Astrocyte (in vitro differentiated cells and primary cell): ENCODE measurements around the gene MAPRE2. TPM values are rescaled to one million over a fixed set of nuclear protein-coding genes. Genes with fewer than 3 reads are reported as not detected.
A peak's percentile ranks its signal among the peaks of the same experiment; 100 is the strongest.

Source experiments
- DNase-seq: peaks from one replicate; pipeline ENCODE4 v3.0.0-alpha.2; 2010; ENCODE audit warnings: low read depth
- FAIRE-seq: peaks from 2 replicates; lab custom pipeline; 2011; peaks lifted over from hg19 to GRCh38; lab: Jason Lieb, UNC
- H2AFZ ChIP-seq: 2 replicates; pipeline ENCODE4 v1.6.0; 2012; ENCODE audit warnings: low read depth, low read length, inconsistent platforms
- H3K27ac ChIP-seq: 2 replicates; pipeline ENCODE4 v1.5.1; 2011; ENCODE audit warnings: low read depth, low read length, inconsistent platforms
- H3K27me3 ChIP-seq: 2 replicates; pipeline ENCODE4 v1.6.0; 2011; ENCODE audit warnings: low read length, inconsistent platforms; ENCODE audit not compliant: insufficient read depth
- H3K36me3 ChIP-seq: 2 replicates; pipeline ENCODE4 v1.5.1; 2011; ENCODE audit warnings: low read length, inconsistent platforms; ENCODE audit not compliant: insufficient read depth
- H3K4me1 ChIP-seq: 2 replicates; pipeline ENCODE4 v1.5.1; 2011; ENCODE audit warnings: low read length, inconsistent platforms; ENCODE audit not compliant: insufficient read depth
- H3K4me2 ChIP-seq: 2 replicates; pipeline ENCODE4 v1.6.0; 2012; ENCODE audit warnings: low read length, inconsistent platforms
- H3K4me3 ChIP-seq: 2 replicates; pipeline ENCODE4 v1.5.1; 2011; ENCODE audit warnings: low read depth, mild to moderate bottlenecking, low read length, inconsistent platforms; ENCODE audit not compliant: insufficient read depth
- H3K79me2 ChIP-seq: 2 replicates; pipeline ENCODE4 v1.6.0; 2012; ENCODE audit warnings: mild to moderate bottlenecking, low read length, inconsistent platforms; ENCODE audit not compliant: insufficient read depth
- H3K9ac ChIP-seq: 2 replicates; pipeline ENCODE4 v1.6.0; 2012; ENCODE audit warnings: mild to moderate bottlenecking, low read length, inconsistent platforms
- H3K9me3 ChIP-seq: 2 replicates; pipeline ENCODE4 v1.5.1; 2012; ENCODE audit warnings: low read depth, mild to moderate bottlenecking, low read length, inconsistent platforms; ENCODE audit not compliant: insufficient read depth
- H4K20me1 ChIP-seq: 2 replicates; pipeline ENCODE4 v1.6.0; 2012; ENCODE audit warnings: low read length, inconsistent platforms; ENCODE audit not compliant: insufficient read depth
- H3K27ac Mint-ChIP-seq: one replicate; pipeline ENCODE4 v1.8.0; 2021; ENCODE audit warnings: mild to moderate bottlenecking, mixed read lengths; ENCODE audit not compliant: unreplicated experiment
- H3K27me3 Mint-ChIP-seq: one replicate; pipeline ENCODE4 v1.8.0; 2021; ENCODE audit warnings: low read depth, mixed read lengths; ENCODE audit not compliant: unreplicated experiment
- H3K36me3 Mint-ChIP-seq: one replicate; pipeline ENCODE4 v1.8.0; 2021; ENCODE audit warnings: low read depth, mixed read lengths; ENCODE audit not compliant: unreplicated experiment
- H3K4me1 Mint-ChIP-seq: one replicate; pipeline ENCODE4 v1.8.0; 2021; ENCODE audit warnings: low read depth, mixed read lengths; ENCODE audit not compliant: unreplicated experiment
- H3K4me3 Mint-ChIP-seq: one replicate; pipeline ENCODE4 v1.8.0; 2021; ENCODE audit warnings: mild to moderate bottlenecking, moderate library complexity, mixed read lengths; ENCODE audit not compliant: unreplicated experiment
- H3K9me3 Mint-ChIP-seq: one replicate; pipeline ENCODE4 v1.8.0; 2021; ENCODE audit warnings: mild to moderate bottlenecking, mixed read lengths; ENCODE audit not compliant: unreplicated experiment
- CTCF ChIP-seq: IDR thresholded peaks from 2 replicates; pipeline ENCODE4 v1.5.1; 2011; ENCODE audit warnings: low read depth, mild to moderate bottlenecking, inconsistent platforms, low read length, moderate library complexity; ENCODE audit not compliant: insufficient read depth
- EZH2 ChIP-seq: IDR thresholded peaks from 2 replicates; pipeline ENCODE4 v1.6.1; 2012; ENCODE audit warnings: mild to moderate bottlenecking, low read length, inconsistent platforms; ENCODE audit not compliant: insufficient read depth
- total RNA-seq: library from RNA; stranded (reverse); gene quantifications from 2 replicates; pipeline ENCODE4 v1.2.1, GENCODE V29; 2021

MAPRE2 gene
- total RNA-seq, 1 donor from 2014 or later, result 33.8 TPM

- peaks cover 23% of the 10 kb centered on the region for H3K4me1 Mint-ChIP-seq
- Histone ChIP-seq H3K27me3 (no peaks in the 10 kb centered on the region), H3K79me2 (no peaks in the 10 kb centered on the region), H3K4me3 (no peak overlapping the region), H3K36me3 (no peaks in the 10 kb centered on the region), H4K20me1 (no peaks in the 10 kb centered on the region), H3K27ac (no peak overlapping the region), H3K4me2 (peak overlapping the region; percentile 24), H3K9ac (no peak overlapping the region), H3K9me3 (no peaks in the 10 kb centered on the region), H2AFZ (peak overlapping the region; percentile 48), H3K4me1 (peaks cover 11% of the 10 kb centered on the region)
- peaks cover 3% of the 10 kb centered on the region for H3K36me3 Mint-ChIP-seq
- no peaks in the 10 kb centered on the region for H3K9me3 Mint-ChIP-seq
- no peak overlapping the region for H3K4me3 Mint-ChIP-seq
- DNase-seq (no peak), FAIRE-seq (no peak)
- H3K27me3 Mint-ChIP-seq, result no peaks in the 10 kb centered on the region
- H3K27ac Mint-ChIP-seq, result peak overlapping the region; percentile 77
- TF ChIP-seq EZH2, result no peak
- TF ChIP-seq CTCF, result no peak
Measured at GRCh38 chr18:35030277-35030989, 10.8 kb upstream of the MAPRE2 start.

GRCh38 chr18:35032113-35032512 is 9.1 kb upstream of the MAPRE2 start:
- Histone ChIP-seq H3K27ac (no peak overlapping the region), H3K36me3 (no peaks in the 10 kb centered on the region), H3K4me2 (no peak overlapping the region), H3K4me3 (no peak overlapping the region), H2AFZ (no peak overlapping the region), H4K20me1 (no peaks in the 10 kb centered on the region), H3K9ac (no peak overlapping the region), H3K27me3 (no peaks in the 10 kb centered on the region), H3K9me3 (no peaks in the 10 kb centered on the region), H3K4me1 (peaks cover 11% of the 10 kb centered on the region), H3K79me2 (no peaks in the 10 kb centered on the region)
- Mint-ChIP-seq H3K4me3 (no peak overlapping the region), H3K9me3 (no peaks in the 10 kb centered on the region), H3K4me1 (peaks cover 23% of the 10 kb centered on the region), H3K27me3 (no peaks in the 10 kb centered on the region), H3K36me3 (no peaks in the 10 kb centered on the region), H3K27ac (no peak overlapping the region)
- TF ChIP-seq CTCF (no peak), EZH2 (no peak)
- DNase-seq (no peak), FAIRE-seq (no peak)

- FAIRE-seq, result no peak
- no peak for TF ChIP-seq CTCF
- no peak for TF ChIP-seq EZH2
- H3K4me1 ChIP-seq, result peaks cover 17% of the 10 kb centered on the region
- H3K4me2 ChIP-seq, result no peak overlapping the region
- Mint-ChIP-seq H3K4me3 (no peak overlapping the region), H3K9me3 (peaks cover 1% of the 10 kb centered on the region), H3K36me3 (peaks cover 2% of the 10 kb centered on the region), H3K27ac (no peak overlapping the region), H3K27me3 (no peaks in the 10 kb centered on the region), H3K4me1 (peaks cover 7% of the 10 kb centered on the region)
- no peaks in the 10 kb centered on the region for H3K9me3 ChIP-seq
- no peaks in the 10 kb centered on the region for H3K36me3 ChIP-seq
- H3K79me2 ChIP-seq, result peaks cover 14% of the 10 kb centered on the region
- no peak overlapping the region for H3K27ac ChIP-seq
- no peak overlapping the region for H3K9ac ChIP-seq
- H3K4me3 ChIP-seq, result no peak overlapping the region
- no peak overlapping the region for H2AFZ ChIP-seq
- H3K27me3 ChIP-seq, result no peaks in the 10 kb centered on the region
- no peak for DNase-seq
- peaks cover 12% of the 10 kb centered on the region for H4K20me1 ChIP-seq
Measured at GRCh38 chr18:35038029-35038428, 3.2 kb upstream of the MAPRE2 start.
